GM12878 (cell line): ENCODE results near the gene ADCY2. TPM values are rescaled to one million over a fixed set of nuclear protein-coding genes. Genes with fewer than 3 reads are reported as not detected.

ENCODE experiments used
- ATAC-seq: fragments of 200-7000 bp; cut with Tn5 transposase; 3 replicates; pipeline ENCODE4 v1.9.1; 2020; ENCODE audit warnings: mild to moderate bottlenecking, moderate library complexity
- BruUV-seq: library from RNA; stranded (reverse); fragments of 400-500 nt; replicated peaks from 2 replicates; lab custom pipeline; 2021; lab: Mats Ljungman, UMichigan
- CTCF ChIA-PET: fragments of 300-600 bp; sonication (Branson Sonifier 250); formaldehyde crosslinking; extraction: SDS; loops from one replicate; lab custom pipeline; 2021; ENCODE audit warnings: inconsistent platforms; lab: Yijun Ruan, JAX
- POLR2A ChIA-PET: fragments of 350-600 bp; formaldehyde crosslinking; extraction: SDS; loops from one replicate; lab custom pipeline; 2021; ENCODE audit warnings: inconsistent platforms; lab: Charles Lee
- RAD21 ChIA-PET: fragments of 300-600 bp; sonication (Branson Sonifier 250); formaldehyde crosslinking; loops from one replicate; lab custom pipeline; 2023; ENCODE audit warnings: antibody characterized with exemption; ENCODE audit not compliant: unreplicated experiment; lab: Charles Lee
- SMC1A ChIA-PET: fragments of 300-600 bp; sonication (Branson Sonifier 250); formaldehyde crosslinking; loops from one replicate; lab custom pipeline; 2023; ENCODE audit not compliant: unreplicated experiment, uncharacterized antibody; lab: Charles Lee
- DNase-seq: peaks from one replicate; pipeline ENCODE4 v3.0.0-alpha.2; 2011; ENCODE audit warnings: low read depth, low spot score
- FAIRE-seq: peaks from 3 replicates; lab custom pipeline; 2011; peaks lifted over from hg19 to GRCh38; lab: Jason Lieb, UNC
- H2AFZ ChIP-seq: 2 replicates; pipeline ENCODE4 v1.6.0; 2011; ENCODE audit warnings: low read depth, low read length, control low read depth; ENCODE audit not compliant: control insufficient read depth
- H3K27ac ChIP-seq: 2 replicates; pipeline ENCODE4 v1.5.1; 2011; ENCODE audit warnings: control low read depth; ENCODE audit not compliant: control insufficient read depth, insufficient read depth
- H3K27me3 ChIP-seq, 2 experiments: replicated peaks in 1 of 2; 2 replicates each; pipeline versions ENCODE4 v1.6.0 to v1.6.1; 2011; ENCODE audit warnings: low read length in 1 of 2; ENCODE audit not compliant: control insufficient read depth in 2 of 2, insufficient read depth in 2 of 2
- H3K36me3 ChIP-seq, 2 experiments: 2 replicates each; pipeline ENCODE4 v1.5.1; 2011; ENCODE audit warnings: low read length in 1 of 2; ENCODE audit not compliant: control insufficient read depth in 2 of 2, insufficient read depth in 2 of 2
- H3K4me1 ChIP-seq: 2 replicates; pipeline ENCODE4 v1.6.1; 2011; ENCODE audit warnings: mild to moderate bottlenecking, low read length, moderate library complexity, mixed read lengths; ENCODE audit not compliant: control insufficient read depth, insufficient read depth
- H3K4me2 ChIP-seq: 2 replicates; pipeline ENCODE4 v1.6.0; 2011; ENCODE audit warnings: control low read depth; ENCODE audit not compliant: control insufficient read depth, insufficient read depth
- H3K4me3 ChIP-seq: fragments of 200-600 bp; sonication (generic); 2 replicates; pipeline ENCODE4 v1.5.1; 2016
- H3K79me2 ChIP-seq: 2 replicates; pipeline ENCODE4 v1.6.0; 2011; ENCODE audit warnings: low read length; ENCODE audit not compliant: control insufficient read depth, insufficient read depth
- H3K9ac ChIP-seq: 2 replicates; pipeline ENCODE4 v1.8.0; 2011; ENCODE audit warnings: low read length, control low read depth, mixed read lengths; ENCODE audit not compliant: control insufficient read depth, insufficient read depth
- H3K9me3 ChIP-seq: replicated peaks from 3 replicates; pipeline ENCODE4 v1.5.1; 2011; ENCODE audit warnings: mild to moderate bottlenecking, low read length; ENCODE audit not compliant: control insufficient read depth, insufficient read depth
- H4K20me1 ChIP-seq: 2 replicates; pipeline ENCODE4 v1.6.0; 2011; ENCODE audit not compliant: control insufficient read depth, insufficient read depth
- CREB1 ChIP-seq: IDR thresholded peaks from 2 replicates; pipeline ENCODE4 v1.6.1; 2012; ENCODE audit warnings: low read depth, mild to moderate bottlenecking, inconsistent platforms
- CREM ChIP-seq: IDR thresholded peaks from 2 replicates; pipeline ENCODE4 v1.6.1; 2014; ENCODE audit warnings: antibody characterized with exemption, low read depth
- E4F1 ChIP-seq: fragments of 450-650 bp; IDR thresholded peaks from 2 replicates; pipeline ENCODE4 v1.6.1; 2018; ENCODE audit warnings: borderline replicate concordance, mild to moderate bottlenecking; ENCODE audit not compliant: partially characterized antibody
- IKZF2 ChIP-seq, 2 experiments: fragments of 450-650 bp; IDR thresholded peaks; 2 replicates each; pipeline ENCODE4 v1.6.1; 2017; ENCODE audit warnings: mild to moderate bottlenecking in 2 of 2, moderate library complexity in 2 of 2
- IRF3 ChIP-seq: fragments of 450-650 bp; IDR thresholded peaks from 2 replicates; pipeline ENCODE4 v1.6.1; 2014; ENCODE audit warnings: mild to moderate bottlenecking
- IRF4 ChIP-seq: IDR thresholded peaks from 2 replicates; pipeline ENCODE4 v1.6.1; 2011; ENCODE audit warnings: low read depth, low read length
- MTA3 ChIP-seq: IDR thresholded peaks from 2 replicates; pipeline ENCODE4 v1.6.1; 2012; ENCODE audit warnings: low read length, inconsistent platforms, borderline replicate concordance
- NBN ChIP-seq: fragments of 450-650 bp; IDR thresholded peaks from 2 replicates; pipeline ENCODE4 v1.6.1; 2016
- NFIC ChIP-seq: IDR thresholded peaks from 2 replicates; pipeline ENCODE4 v1.6.1; 2012; ENCODE audit warnings: low read depth, mild to moderate bottlenecking, inconsistent platforms, low read length, moderate library complexity
- PBX3 ChIP-seq: IDR thresholded peaks from 2 replicates; pipeline ENCODE4 v1.6.1; 2011; ENCODE audit warnings: mild to moderate bottlenecking, low read depth, low read length, moderate library complexity; ENCODE audit not compliant: insufficient replicate concordance
- RAD21 ChIP-seq: IDR thresholded peaks from 2 replicates; pipeline ENCODE4 v1.6.1; 2011; ENCODE audit warnings: mild to moderate bottlenecking, low read depth, low read length, moderate library complexity; ENCODE audit not compliant: insufficient read depth
- RBBP5 ChIP-seq: fragments of 200-600 bp; sonication (generic); conservative IDR thresholded peaks from 2 replicates; pipeline ENCODE4 v1.6.1; 2016
- SIN3A ChIP-seq: IDR thresholded peaks from 2 replicates; pipeline ENCODE4 v1.6.1; 2012; ENCODE audit warnings: low read depth, low read length, improper control_type of control experiment
- SPI1 ChIP-seq: IDR thresholded peaks from 2 replicates; pipeline ENCODE4 v1.6.1; 2011; ENCODE audit warnings: low read depth, mild to moderate bottlenecking, low read length, moderate library complexity, borderline replicate concordance; ENCODE audit not compliant: insufficient read depth
- SRF ChIP-seq, 2 experiments: IDR thresholded peaks; 2 replicates each; pipeline ENCODE4 v1.6.1; 2011; ENCODE audit warnings: low read depth in 2 of 2, low read length in 2 of 2, mild to moderate bottlenecking in 1 of 2, moderate library complexity in 1 of 2
- USF2 ChIP-seq: IDR thresholded peaks from 2 replicates; pipeline ENCODE4 v1.6.1; 2011; ENCODE audit warnings: low read depth, low read length, improper control_type of control experiment, borderline replicate concordance
- ZBED1 ChIP-seq: IDR thresholded peaks from 2 replicates; pipeline ENCODE4 v1.6.1; 2016; ENCODE audit warnings: borderline replicate concordance
- ZNF217 ChIP-seq: fragments of 450-650 bp; IDR thresholded peaks from 2 replicates; pipeline ENCODE4 v1.6.1; 2017; ENCODE audit warnings: antibody characterized with exemption, mild to moderate bottlenecking
- ZSCAN29 ChIP-seq: fragments of 450-650 bp; IDR thresholded peaks from 2 replicates; pipeline ENCODE4 v1.6.1; 2017; ENCODE audit warnings: mild to moderate bottlenecking, moderate library complexity
- WGBS: methylation state at CpG from one replicate; pipeline ENCODE4 v1.1.6; 2016; ENCODE audit warnings: low lambda C conversion rate; ENCODE audit not compliant: insufficient replicate concordance, insufficient coverage; ENCODE audit errors: missing lambda C conversion rate; 5-methylcytosine and 5-hydroxymethylcytosine counted together
- in situ Hi-C: fragments of 300-500 bp; cut with MboI; formaldehyde crosslinking; loops from 9 replicates; pipeline ENCODE4 v1.14.3; 2018; ENCODE audit warnings: mixed read lengths
- intact Hi-C: fragments of 100-400 bp; cut with micrococcal nuclease; formaldehyde crosslinking; loops from one replicate; pipeline ENCODE4 v1.14.2; 2022; ENCODE audit not compliant: unreplicated experiment
- polyA plus RNA-seq, 11 experiments: library from polyadenylated mRNA; depleted of rRNA in 4 of 11; unstranded in 6 of 11; stranded (reverse) in 5 of 11; fragments of >200 nt; fragmentation: Nextera tagmentation in 4 of 11; fragmentation: Illumina TruSeq in 1 of 11; extraction: Ambion mirVana in 4 of 11; extraction: Trizol in 1 of 11; gene quantifications; 1 replicate in 1 of 11; 2 replicates in 10 of 11; pipeline versions ENCODE4 v1.2.1 to v1.2.3, GENCODE V29; 2011 to 2016; ENCODE audit warnings: inconsistent platforms in 2 of 11, missing spikeins in 2 of 11, low read depth in 1 of 11
- total RNA-seq, 4 experiments: library from RNA; depleted of rRNA in 3 of 4; stranded (reverse); fragments of >200 nt in 3 of 4; fragmentation: Illumina TruSeq in 1 of 4; extraction: Trizol in 1 of 4; gene quantifications; 2 replicates each; pipeline versions ENCODE4 v1.2.1 to v1.2.3, GENCODE V29; 2013 to 2021

The ADCY2 gene
- total and polyA plus RNA-seq, 10 of the 15 experiments (the other 5 are each of a cell fraction or from before 2014, with no cell fraction given), result 0.07 to 0.26 TPM; not detected in 8

GRCh38 chr5:7492371-7492770 lies 96.4 kb downstream of the ADCY2 start (continued):
- TF ChIP-seq IRF3, result no peak
- no peak for TF ChIP-seq IKZF2 (IDR thresholded peaks at IDR 0.05)
- no peak for TF ChIP-seq NBN
- TF ChIP-seq IRF4, result no peak
- no peak for TF ChIP-seq NFIC

- Histone ChIP-seq H3K4me1 (no peaks in the 10 kb centered on the region), H3K9ac (no peak overlapping the region), H3K36me3 (no peaks in the 10 kb centered on the region), H3K4me2 (no peak overlapping the region), H2AFZ (no peak overlapping the region), H3K27me3 (no peaks in the 10 kb centered on the region), H4K20me1 (no peaks in the 10 kb centered on the region), H3K27ac (no peak overlapping the region), H3K4me3 (no peak overlapping the region), H3K79me2 (no peaks in the 10 kb centered on the region), H3K9me3 (no peaks in the 10 kb centered on the region)
- POLR2A ChIA-PET, result no interaction called here
- BruUV-seq, result no TSS peak
- CTCF ChIA-PET, result no interaction called here
- WGBS, result 88% methylated on average over 1 of the region's 1 CpG
- intact Hi-C loops, result no loop called here
- TF ChIP-seq RBBP5 (no peak), ZNF217 (no peak), SRF (IDR thresholded peaks at IDR 0.05; ENCODE audit: low read depth in 2 of 2, low read length in 2 of 2) (no peak), E4F1 (no peak), USF2 (no peak), ZSCAN29 (no peak), CREM (no peak), SIN3A (no peak), PBX3 (no peak), RAD21 (no peak), CREB1 (no peak), ZBED1 (no peak), SPI1 (no peak), MTA3 (no peak)
- DNase-seq, result no peak
- SMC1A ChIA-PET, result interaction anchor here (1.0 kb wide), 1 partner anchor 10 kb away, joined by 3 read pairs; no protein-coding TSS in a partner anchor
- no peak for FAIRE-seq
- RAD21 ChIA-PET, result no interaction called here
- in situ Hi-C loops, result no loop called here
- ATAC-seq, result no peak
These were observed 97.1 kb downstream of the ADCY2 start for GRCh38 chr5:7493081-7493480.
